Erythroblast (primary cell): ENCODE measurements around the gene FAM163B.

ENCODE experiments used
- GATA1 ChIP-seq: IDR thresholded peaks from 2 replicates; pipeline ENCODE4 v1.6.1; 2011; ENCODE audit warnings: low read depth, mild to moderate bottlenecking, control low read depth, low read length, moderate library complexity
- POLR2A ChIP-seq: IDR thresholded peaks from 2 replicates; pipeline ENCODE4 v1.6.1; 2011; ENCODE audit warnings: mild to moderate bottlenecking, low read length

DNA sequence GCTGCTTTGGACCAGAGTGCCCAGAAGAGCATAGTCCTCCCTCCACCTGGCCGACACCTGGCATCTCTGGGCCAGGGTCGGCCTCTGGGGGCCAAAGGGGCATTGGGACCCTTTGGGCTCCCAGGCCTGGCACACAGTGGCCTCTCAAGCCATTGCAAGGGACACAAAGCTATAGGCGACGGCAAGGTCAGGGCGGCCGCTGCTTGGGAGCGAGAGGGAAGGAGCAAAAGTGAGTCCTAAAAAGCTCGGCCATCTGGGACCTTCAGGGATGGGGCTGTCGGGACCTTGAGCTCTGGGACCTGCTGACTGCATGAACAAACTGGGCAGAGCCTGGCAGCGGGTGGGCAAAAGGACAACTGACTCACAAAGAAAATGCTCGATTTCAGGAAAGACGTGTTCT lies 40.8 kb upstream of the FAM163B start:
- no peak for TF ChIP-seq POLR2A
- no peak for TF ChIP-seq GATA1
